GM03348 (cell line): Measurements from ENCODE around the gene TRIM39.
"Not testable (repeated sequence)": the region's sequence is repeated elsewhere in the genome, so short reads cannot be mapped to it uniquely, and the experiment has no call there.

ENCODE experiments used
- DNase-seq: peaks from one replicate; pipeline ENCODE4 v3.0.0; 2012; ENCODE audit warnings: low spot score

The TRIM39 gene

DNA sequence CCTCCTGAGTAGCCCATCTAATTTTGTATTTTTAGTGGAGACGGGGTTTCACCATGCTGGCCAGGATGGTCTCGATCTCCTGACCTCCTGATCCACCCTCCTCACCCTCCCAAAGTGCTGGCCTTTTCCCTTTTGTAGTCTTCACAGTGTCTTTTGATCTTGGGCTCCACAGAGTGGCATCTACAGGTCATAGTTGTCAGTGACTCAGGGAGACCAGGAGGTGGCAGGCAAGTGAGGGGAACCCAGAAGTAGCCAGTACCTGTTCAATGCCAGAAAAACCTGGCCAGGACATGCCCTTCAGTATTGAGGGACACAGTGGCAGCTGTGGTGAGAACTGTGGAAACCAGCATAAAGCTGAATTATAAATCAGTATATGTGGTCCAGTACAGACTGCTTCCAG is 37.9 kb downstream of the TRIM39 start:
- DNase-seq: no peak

DNA sequence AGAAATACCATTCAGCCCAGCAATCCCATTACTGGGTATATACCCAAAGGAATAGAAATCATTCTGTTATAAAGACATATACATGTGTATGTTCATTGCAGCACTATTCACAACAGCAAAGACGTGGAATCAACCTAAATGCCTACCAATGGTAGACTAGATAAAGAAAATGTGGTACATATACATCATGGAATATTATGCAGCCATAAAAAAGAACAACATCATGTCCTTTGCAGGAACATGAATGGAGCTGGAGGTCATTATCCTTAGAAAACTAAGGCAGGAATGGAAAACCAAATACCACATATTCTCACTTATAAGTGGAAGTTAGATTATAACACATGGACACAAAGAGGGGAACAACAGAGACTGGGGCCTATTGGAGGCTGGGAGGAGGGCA is 42.6 kb downstream of the TRIM39 start:
- not testable (repeated sequence) for DNase-seq

DNA sequence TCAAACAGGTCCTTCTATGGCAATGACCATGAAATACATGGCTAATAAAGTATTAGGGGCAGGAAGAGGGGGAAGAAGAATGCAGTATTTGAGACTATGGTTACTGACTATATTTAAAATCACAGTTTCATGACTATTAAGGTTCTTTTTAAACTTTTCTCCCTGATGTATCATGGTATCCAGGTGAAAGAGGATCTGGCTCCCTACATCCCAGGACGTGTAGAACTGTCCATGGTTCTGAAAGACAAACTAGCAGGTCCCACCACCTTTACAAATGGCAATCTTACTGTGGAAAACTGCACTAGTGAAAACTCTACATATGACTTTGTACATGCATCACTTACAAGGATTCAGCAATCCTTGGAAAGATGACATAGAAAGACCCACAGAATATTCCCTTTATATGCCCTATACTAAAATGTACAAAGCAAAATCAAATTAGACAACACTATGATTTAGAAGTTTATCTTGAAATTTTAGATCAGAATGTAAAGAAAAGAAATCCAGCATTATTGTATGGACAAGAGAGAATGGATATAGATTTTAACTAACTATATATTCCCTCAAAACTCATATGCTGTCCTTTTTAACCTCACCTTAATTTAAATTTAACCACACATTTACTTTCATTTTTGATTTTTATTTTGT is 51.7 kb downstream of the TRIM39 start:
- DNase-seq: no peak

DNA sequence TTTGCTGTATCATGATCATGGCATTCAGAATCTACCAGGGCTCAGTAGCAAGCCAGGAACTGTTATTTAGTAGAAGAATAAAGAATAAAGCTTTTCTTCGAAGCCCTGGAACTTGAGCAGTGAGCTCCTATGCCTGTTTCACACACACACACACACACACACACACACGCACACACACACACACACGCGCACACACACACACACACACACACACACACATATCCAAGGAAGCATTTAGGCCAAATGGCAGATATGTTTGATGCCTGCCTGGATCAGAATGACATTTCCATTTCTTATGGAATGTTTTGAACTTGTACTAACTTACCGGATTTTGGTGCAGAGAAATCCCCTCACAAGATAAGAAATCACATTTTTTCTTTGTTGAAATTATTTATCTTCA is 53.7 kb downstream of the TRIM39 start:
- DNase-seq: no peak

DNA sequence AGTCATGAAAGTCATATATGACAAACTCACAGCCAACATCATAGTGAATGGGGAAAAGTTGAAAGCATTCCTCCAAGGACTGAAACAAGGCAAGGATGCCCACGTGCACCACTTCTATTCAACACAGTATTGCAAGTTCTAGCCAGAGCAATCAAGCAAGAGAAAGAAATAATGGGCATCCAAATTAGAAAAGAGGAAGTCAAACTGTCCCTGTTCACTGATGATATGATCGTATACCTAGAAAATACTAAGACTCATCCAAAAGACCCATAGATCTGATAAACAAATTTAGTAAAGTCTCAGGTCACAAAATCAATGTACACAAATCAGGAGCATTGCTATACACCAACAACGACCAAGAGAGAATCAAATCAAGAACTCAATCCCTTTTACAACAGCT is 59.4 kb downstream of the TRIM39 start:
- DNase-seq: no peak

DNA sequence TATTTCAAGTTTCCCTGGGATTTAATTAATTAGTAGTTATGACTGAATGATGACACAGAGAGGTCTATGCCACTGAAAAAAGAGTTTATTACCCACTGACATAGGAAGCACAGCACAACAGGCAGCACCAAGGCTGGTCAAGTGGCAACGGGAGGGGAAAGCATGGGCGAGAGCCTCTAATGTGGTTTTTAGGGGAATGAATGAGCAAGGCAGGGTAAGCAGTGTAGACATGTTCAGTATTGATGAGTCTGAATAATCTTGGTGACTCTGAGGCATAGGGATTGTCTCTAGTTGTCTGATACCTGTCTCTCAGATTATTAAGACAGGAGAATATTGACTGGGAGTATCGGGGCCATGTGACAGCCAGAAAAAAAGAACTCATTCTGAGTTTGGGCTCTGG is 64.5 kb downstream of the TRIM39 start:
- no peak for DNase-seq
